ENCODE data around the gene SLX1B.
"Not testable (repeated sequence)": the region's sequence is repeated elsewhere in the genome, so short reads cannot be mapped to it uniquely, and the experiment has no call there.

Gene SLX1B

DNA sequence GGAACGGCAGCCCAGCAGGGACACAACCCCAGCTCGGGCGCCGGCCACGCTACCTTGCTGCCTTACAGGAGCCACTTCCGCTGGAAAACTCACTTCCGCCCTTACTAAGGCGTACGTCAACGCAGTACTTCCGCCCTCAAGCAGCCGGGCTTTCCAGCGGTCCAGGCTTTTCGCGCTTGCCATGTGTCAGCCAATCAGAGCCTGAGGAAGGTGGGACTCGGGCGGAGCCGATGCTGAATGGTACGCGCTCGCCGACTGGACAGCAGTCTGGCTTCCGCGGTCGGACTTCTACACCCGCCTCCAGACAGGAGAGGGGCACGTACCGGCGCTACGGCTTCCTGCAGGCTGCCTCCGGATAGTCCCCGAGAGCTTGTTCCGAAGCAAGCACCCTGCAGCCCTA lies at the start of gene SLX1B, which contains the start of gene BOLA2:
Gene SLX1B (plus strand): TSS at position 265 of the 400 bp plus-strand sequence.
Gene BOLA2 (minus strand): TSS at position 83 of the 400 bp plus-strand sequence. CDS start 98 bp downstream, outside the sequence.
- DNase-seq = not testable (repeated sequence)

DNA sequence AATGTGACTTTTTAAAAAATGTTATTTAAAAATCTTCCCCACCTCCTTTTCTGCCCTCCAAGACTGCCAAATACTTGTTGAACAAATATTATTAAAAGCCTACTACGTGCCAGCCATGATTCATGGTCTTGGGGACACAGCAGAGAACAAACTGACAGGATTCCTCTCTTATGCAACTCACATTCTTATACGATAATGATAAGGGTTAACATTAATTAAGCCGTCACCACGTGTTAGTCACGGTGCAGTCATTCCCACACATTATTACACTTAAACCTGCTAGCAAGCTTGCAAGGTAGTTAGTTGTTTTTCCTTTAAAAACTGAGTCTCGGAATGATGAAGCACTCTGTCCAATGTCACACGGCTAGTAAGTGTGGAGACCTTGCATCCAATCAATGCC lies 49.1 kb upstream of the SLX1B start:
- not testable (repeated sequence) for DNase-seq

DNA sequence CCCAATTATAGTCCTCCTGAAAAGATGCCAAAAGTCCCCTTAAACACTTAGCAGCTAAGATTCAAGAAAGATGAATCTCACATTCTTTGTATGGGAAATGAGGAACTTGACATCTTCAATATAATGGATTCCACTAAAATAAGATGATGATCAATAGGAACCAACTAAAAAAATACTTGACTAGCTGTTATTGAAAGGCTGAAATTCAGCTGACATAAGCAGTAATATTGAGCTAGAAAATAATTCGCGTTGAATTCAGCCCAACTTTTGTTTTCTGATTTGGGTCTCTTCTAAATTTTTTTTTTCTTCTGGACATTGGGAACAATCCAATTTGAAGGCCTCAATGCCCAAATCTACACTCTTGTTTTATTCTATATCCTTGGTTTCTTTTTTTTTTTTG lies 30.7 kb upstream of the SLX1B start:
- DNase-seq = not testable (repeated sequence)

DNA sequence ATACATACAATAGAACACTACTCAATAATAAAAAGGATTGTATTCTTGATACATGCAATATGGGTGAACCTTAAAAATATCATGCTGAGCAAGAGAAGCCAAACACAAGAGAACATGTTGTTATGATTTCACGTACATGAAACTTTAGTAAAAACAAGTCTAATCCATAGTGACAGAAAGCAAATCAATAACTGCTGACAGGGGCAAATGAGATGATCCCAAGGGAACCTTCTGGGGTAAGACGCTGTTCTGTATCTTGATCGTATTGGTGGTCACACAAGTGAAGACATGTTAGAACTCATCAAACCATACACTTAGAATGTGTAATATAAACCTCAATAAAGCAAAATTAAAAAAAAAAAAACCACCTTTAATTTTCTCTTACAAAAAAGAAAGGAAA lies 28.9 kb upstream of the SLX1B start:
- not testable (repeated sequence) for DNase-seq

DNA sequence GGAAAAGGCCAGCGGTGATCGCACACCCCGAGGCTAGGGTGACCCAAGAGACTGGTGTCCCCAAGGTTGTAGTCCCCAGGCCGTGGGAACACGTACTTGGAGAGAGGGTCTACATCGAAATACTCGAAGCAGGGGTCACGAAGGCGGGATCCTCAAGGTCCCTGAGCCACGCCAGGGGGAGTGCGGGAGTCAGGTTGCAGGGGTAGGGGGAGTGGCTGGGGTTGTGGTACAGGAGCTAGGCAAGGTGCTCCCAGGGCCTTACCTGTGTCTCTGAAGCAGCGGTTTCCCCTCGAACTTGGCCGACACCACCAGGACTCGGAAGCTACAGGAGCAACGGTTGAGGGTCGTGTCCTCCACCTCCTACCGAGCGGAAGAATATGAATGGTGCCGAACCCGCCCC lies 579 bp upstream of the SLX1B start:
- not testable (repeated sequence) for DNase-seq

DNA sequence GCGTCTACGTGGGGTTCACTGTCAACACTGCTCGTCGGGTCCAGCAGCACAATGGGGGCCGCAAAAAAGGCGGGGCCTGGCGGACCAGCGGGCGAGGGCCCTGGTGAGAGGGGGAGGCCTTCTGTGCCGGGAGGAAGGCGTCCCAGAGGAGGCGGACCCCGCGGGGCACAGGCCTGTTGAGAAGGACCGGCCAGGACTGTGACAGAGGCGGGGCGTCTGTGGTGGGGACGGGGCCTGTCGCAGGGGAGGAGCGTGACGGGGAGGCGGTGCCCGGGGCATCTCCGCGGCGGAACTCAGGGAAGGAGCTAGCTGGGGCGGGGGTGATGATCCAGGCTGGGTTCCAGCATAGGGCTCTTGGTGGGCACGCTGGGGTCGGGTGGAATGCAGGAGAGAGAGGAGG lies 495 bp downstream of the SLX1B start:
- not testable (repeated sequence) for DNase-seq

DNA sequence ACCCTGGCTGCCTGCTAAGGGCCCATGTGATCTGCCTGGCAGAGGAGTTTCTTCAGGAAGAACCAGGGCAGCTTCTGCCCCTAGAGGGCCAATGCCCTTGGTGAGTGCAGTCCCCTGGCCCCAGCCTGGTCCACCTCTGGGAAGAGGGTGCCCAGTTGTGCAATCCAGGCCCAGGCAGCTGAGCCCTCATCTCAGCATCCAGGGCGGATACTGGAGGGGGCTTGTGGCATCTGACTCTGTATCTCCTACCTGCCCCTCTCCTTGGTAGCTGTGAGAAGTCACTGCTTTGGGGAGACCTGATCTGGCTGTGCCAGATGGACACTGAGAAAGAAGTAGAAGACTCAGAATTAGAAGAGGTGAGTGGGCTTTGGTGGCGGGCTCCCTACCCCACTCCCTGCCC lies 3.3 kb downstream of the SLX1B start:
- DNase-seq = not testable (repeated sequence)

DNA sequence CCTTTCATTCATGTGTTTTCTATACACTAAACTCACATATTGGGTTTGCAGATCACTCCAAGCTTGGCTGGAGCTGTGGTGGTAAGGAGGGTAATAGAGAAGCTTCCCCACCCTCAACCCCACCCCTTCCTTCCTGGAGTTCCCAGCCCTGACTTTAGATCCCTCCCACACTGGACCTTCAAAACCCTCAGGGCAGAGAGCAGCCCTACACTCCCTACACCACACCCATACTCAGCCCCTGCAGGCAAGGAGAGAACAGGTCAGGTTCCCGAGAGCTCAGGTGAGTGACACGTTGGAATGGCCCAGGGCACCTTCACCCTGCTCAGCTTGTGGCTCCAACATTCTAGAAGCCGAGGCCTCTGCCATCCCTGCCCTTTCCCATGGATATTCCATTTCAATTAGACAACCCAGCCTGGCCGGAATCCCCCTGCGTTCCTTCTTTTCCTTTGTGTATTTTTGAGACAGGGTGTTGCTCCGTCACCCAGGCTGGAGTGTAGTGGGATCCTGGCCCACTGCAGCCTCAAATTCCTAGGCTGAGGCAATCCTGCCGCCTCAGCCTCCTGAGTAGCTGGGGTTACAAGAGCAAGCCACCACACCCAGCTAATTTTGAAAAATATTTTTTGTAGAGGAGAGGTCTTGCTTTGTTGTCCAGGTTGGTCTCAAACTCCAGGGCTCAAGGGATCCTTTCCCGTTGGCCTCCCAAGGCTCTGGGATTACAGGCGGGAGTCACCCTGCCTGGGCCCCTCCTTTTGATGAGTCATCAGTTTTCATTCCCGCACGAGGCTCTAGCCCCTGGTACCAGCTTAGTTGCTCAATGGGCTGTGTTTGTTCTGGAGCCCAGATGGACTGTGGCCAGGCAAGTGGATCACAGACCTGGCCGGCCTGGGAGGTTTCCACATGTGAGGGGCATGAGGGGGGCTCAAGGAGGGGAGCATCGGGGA lies 5.6 kb downstream of the SLX1B start, which contains the start of gene SULT1A4:
Gene SULT1A4 (plus strand): TSS at position 208 of the 941 bp plus-strand sequence. CDS start 1,473 bp downstream, outside the sequence.
- DNase-seq = not testable (repeated sequence)

DNA sequence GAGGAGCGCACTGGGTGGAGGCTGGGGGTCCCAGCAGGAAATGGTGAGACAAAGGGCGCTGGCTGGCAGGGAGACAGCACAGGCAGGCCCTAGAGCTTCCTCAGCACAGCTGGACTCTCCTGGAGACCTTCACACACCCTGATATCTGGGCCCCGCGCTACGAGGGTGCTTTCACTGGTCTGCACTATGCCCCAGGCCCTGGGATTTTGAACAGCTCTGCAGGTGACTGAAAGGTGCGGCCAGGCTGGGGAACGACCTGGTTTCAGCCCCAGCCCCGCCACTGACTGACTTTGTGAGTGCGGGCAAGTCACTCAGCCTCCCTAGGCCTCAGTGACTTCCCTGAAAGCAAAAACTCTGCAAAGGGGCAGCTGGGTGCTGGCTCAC lies 6.3 kb downstream of the SLX1B start:
- not testable (repeated sequence) for DNase-seq

DNA sequence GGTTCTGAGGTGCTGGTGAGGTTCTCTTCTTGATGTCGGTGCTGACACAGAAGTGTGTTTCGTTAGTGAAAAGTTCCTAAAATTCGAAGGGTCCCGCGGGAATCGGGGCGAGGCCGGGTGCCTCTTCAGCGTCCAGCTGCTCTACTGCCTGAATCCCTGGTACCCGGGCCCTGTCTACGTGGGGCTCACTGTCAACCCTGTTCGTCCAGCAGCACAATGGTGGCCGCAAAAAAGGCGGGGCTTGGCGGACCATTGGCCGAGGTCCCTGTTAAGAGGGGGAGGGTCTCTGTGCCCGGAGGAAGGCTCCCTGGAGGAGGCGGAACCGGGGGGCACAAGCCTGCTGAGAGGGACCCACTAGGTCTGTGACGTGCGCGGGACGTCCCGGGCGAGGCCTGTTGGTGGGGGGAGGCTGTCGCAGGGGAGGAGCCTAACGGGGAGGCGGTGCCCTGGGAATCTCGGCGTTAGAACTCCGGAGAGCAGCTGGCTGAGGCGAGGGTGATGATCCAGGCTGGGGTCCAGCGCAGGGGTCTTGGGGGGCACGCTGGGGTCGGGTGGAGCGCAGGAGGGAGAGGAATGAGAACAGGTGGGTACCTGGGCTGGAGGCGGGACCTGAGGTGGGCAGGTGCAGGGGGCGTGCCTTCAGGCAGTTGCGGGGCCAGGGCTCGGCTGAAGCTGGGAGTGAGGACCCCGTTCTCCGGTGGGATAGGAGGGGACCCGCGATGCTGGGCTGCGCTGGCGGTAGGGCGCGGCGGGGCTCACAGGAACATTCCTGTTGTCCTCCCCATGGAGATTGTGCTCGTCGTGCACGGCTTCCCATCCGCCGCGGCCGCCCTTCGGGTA lies 11.9 kb downstream of the SLX1B start:
- DNase-seq = not testable (repeated sequence)

DNA sequence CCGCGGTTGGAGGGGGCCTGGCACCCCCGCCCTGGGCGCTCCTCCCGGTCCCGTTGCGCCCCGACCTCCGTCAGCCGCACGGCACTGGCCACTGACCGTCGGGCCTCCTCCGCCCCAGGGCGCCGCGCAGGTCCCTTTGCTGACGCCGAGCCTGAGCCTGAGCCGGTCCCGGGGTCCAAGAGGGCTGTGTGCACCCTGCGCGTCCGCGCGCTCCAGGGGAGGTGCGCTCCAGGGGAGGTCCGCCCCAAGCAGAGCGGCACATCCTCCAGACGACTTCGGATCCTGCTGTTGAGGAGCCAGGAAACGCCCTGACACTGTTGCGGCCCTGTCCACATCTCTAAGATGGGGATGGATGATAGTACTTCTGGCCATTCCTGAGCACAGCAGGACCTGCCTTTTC lies 12.6 kb downstream of the SLX1B start:
- DNase-seq = not testable (repeated sequence)

DNA sequence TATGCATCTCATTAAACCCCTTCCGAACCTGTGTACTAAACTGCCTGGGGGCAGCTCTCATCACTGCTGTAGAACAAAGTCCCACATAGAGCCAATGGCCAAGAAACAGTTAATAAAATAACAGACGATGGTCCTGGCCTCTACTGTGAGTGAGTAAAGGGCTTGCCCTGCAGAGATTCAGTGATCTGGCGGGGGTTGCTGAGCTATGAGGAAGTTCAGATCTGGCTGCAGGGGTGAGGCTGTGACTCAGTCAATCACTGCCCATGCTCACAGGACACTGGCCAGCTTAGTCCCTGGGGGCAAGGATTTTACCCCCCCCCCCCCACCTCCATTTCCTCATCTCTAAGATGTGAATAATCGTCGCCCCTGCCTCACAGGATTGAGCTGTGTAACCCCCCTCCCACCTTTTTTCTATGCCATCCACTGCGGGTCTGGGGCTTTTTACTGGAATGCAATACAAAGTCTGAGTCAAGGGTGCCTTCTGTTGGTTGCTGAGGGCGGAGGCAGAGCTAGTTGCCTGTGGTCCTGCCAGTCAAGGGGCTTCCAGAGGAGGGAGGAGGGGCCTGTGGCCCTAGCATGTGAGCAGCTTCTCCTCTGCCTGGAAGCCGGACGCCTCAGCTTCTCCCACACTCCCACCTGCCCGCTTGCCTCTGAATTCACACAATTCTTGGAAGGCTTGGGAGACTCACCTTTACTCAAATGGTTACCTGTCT lies 13.5 kb downstream of the SLX1B start:
- not testable (repeated sequence) for DNase-seq

DNA sequence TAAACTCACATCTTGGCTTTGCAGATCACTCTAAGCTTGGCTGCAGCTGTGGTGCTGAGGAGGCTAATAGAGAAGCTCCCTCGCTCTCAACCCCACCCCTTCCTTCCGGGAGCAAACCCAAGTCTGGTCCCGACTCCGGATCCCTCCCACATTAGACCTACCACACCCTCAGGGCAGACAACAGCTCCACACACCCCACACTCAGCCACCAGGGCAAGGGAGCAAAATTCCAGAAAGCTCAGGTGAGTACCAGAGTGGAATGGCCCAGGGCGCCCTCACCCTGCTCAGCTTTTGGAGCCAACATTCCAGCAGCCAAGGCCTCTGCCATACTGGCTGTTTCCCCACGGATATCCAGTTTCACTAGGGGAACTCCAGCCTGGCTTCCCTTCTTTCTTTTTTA lies 15.3 kb downstream of the SLX1B start:
- DNase-seq = not testable (repeated sequence)

DNA sequence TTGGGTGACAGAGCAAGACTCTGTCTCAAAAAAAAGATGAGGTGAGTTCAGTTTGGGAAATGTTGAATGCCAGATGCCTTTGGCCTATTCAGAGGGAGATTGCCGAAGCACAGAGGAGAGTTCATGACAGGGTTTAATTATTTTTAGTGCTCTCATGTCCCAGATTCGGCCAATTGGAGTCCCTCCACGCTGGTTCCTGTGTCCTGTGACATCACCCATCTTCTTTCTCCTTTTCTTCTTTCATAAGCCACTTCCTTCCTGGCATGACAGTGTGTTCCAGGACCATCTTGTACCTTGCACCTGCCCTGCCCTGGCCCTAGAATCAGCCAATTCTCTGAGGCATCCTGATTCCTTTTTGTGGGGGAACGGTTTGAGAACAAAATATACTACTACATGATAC lies 17.7 kb downstream of the SLX1B start:
- DNase-seq = not testable (repeated sequence)

DNA sequence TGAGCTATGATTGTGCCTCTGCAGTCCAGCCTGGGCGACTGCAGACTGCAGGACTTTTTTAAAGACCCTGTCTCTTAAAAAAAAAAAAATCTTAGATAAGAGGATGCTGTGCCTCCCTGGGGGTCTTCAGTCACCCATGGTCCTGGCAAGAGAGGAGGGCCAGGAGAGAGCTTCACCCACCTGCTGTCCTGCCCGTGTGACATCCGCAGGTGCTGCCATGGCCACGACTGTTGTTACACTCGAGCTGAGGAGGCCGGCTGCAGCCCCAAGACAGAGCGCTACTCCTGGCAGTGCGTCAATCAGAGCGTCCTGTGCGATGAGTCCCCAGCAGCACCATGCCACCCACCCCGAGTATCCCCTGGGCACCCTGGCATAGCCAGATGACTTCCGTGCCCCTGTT lies 27.9 kb downstream of the SLX1B start:
- not testable (repeated sequence) for DNase-seq

DNA sequence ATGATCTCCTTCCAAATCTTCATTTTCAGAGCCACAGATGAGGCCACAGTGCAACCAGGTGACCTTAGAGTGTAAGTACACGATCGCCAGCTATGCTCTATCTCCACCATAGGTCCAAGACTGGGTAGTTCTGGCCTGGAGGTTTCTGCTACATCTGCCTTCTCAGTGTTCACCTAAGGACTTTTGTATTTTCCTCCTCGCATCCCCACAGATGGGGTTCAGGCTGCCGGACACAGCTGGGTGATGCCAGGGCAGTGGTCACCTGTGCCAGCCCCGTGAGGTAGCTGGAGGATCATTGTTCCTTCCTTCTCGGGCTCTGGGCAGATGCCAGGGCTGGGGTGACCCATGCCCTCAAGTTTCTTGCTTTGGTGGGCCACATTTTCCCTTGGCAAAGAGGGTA lies 52.0 kb downstream of the SLX1B start, which contains the start of gene NPIPB12:
Gene NPIPB12 (minus strand): TSS at position 101 of the 400 bp plus-strand sequence.
- DNase-seq = not testable (repeated sequence)
